GM19240 (cell line): ENCODE measurements around the gene RAPGEF3.

Experiments
- DNase-seq: peaks from one replicate; pipeline ENCODE4 v3.0.0; 2011; ENCODE audit warnings: low spot score; ENCODE audit not compliant: insufficient read length

RAPGEF3 gene

DNA sequence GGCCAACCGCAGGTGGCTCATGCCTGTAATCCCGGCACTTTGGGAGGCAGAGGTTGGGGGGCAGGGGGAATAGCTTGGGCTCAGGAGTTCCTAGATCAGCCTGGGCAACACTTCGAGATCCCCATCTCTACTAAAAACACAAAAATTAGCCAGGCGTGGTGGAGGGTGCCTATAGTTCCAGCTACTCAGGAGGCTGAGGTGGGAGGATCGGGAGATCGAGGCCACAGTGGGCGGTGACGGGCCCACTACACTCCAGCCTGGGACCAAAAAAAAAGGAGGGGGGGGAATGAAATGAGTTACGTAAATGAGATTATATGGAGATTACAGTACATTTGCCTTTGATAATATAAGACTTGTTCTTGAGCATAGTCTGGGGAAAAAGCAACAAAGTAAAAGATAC, 54.0 kb downstream of the RAPGEF3 start:
- DNase-seq, result no peak

- no peak for DNase-seq
Observed at GRCh38 chr12:47700263-47700662, 58.4 kb downstream of the RAPGEF3 start.

GRCh38 chr12:47698631-47699030, 60.0 kb downstream of the RAPGEF3 start:
- no peak for DNase-seq

- no peak for DNase-seq
Observed at GRCh38 chr12:47698055-47698454, 60.6 kb downstream of the RAPGEF3 start.

GRCh38 chr12:47689215-47689614, 69.5 kb downstream of the RAPGEF3 start:
- DNase-seq, result no peak

DNA sequence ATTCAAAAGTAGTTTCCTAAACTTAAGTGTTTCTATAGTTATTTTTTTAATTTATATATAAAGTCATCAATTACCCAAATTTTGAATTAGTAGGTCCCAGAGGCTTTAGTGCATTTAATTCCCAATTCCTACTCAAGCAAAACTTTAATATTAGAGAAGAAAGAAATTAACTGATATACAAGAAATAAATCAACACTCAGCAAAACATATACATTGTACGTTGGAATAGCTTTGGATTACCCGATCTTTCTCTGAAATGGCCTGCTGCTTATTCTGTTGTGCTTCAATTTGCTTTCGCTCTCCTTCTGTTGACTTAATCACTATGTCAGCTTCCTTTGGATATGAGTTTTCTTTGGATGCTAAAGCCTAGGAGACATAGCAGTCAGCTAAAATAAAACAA, 71.0 kb downstream of the RAPGEF3 start:
- no peak for DNase-seq

DNA sequence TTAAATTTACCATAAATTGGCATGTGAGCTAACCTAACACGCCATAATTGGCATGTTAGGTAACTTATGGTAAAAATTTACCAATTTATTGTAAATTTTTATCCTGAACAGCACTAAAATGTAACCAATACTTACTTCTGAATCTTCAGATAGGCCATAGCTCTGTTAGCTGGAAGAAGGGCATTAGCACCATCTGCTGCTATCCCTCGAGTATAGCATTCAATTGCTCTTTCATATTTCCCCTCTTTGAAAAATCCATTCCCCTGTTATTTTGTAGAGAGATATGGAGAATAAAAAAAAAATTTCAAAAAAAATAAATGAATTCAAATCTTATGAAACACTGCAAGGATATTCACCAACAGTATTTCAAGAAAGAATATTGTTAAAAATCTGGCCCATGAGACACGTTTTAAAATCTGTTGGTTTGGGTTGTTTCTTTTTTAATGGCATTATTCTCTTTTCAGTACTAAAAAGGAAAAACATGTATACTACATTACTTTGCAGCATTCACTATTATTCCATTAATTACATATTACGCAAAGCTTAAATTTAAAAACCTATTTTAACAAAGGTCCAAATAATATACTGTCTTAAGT, 71.9 kb downstream of the RAPGEF3 start:
- no peak for DNase-seq
